Stomach (tissue), 19 donors: ENCODE results near the gene CRB2. TPM values are rescaled to one million over a fixed set of nuclear protein-coding genes. Genes with fewer than 3 reads are reported as not detected.

Experiments
- DNase-seq, 2 donors: peaks; one replicate each; pipeline versions ENCODE4 v3.0.0 to v3.0.0-alpha.2; 2013 to 2019
- H3K27ac ChIP-seq, 5 donors: fragments of 200-600 bp in 4 of 5; sonication (generic) in 4 of 5; one replicate each; pipeline ENCODE4 v1.5.1; 2013 to 2019; ENCODE audit warnings: mild to moderate bottlenecking in 1 of 5, moderate library complexity in 1 of 5
- H3K27me3 ChIP-seq, 3 donors: fragments of 200-600 bp; sonication (generic); one replicate each; pipeline ENCODE4 v1.5.1; 2017 to 2019; ENCODE audit warnings: mixed run types in 1 of 3
- H3K36me3 ChIP-seq, 4 donors: fragments of 200-600 bp; sonication (generic); 1 replicate in 3 of 4; 2 replicates in 1 of 4; pipeline ENCODE4 v1.5.1; 2016 to 2019
- H3K4me1 ChIP-seq, 4 donors: fragments of 200-600 bp; sonication (generic); one replicate each; pipeline ENCODE4 v1.5.1; 2016 to 2019
- H3K4me3 ChIP-seq, 4 donors: fragments of 200-600 bp; sonication (generic) in 3 of 4; one replicate each; pipeline ENCODE4 v1.5.1; 2016 to 2019; ENCODE audit warnings: mild to moderate bottlenecking in 1 of 4
- H3K9me3 ChIP-seq, 4 donors: fragments of 200-600 bp; sonication (generic); one replicate each; pipeline ENCODE4 v1.5.1; 2016 to 2019
- EP300 ChIP-seq: sonication (generic); formaldehyde crosslinking; IDR thresholded peaks from one replicate; pipeline ENCODE4 v1.6.1; 2017; ENCODE audit warnings: antibody characterized with exemption
- POLR2A ChIP-seq, 4 donors: fragments of 450-650 bp; IDR thresholded peaks; one replicate each; pipeline ENCODE4 v1.6.1; 2016; ENCODE audit warnings: antibody characterized with exemption in 4 of 4, control low read depth in 2 of 4, mild to moderate bottlenecking in 1 of 4, moderate library complexity in 1 of 4
- POLR2AphosphoS5 ChIP-seq, 3 donors: sonication (generic); formaldehyde crosslinking; IDR thresholded peaks; one replicate each; pipeline ENCODE4 v1.6.1; 2016; ENCODE audit warnings: antibody characterized with exemption in 3 of 3
- WGBS, 5 donors: extraction: QIAGEN DNeasy Blood & Tissue Kit in 3 of 5; methylation state at CpG; one replicate each; pipeline versions ENCODE4 v1.1.5 to v1.1.7; 2013 to 2018; 5-methylcytosine and 5-hydroxymethylcytosine counted together
- intact Hi-C: fragments of 100-400 bp; cut with DNase I; formaldehyde crosslinking; loops from one replicate; pipeline ENCODE4 v1.15.1; 2023; ENCODE audit warnings: low total_unique reads
- long read RNA-seq, 10 donors: transcript quantifications; one replicate each; lab custom pipeline, GENCODE V29; 2026
- polyA plus RNA-seq, 3 donors: library from polyadenylated mRNA; stranded (reverse); fragments of 200-250 nt; gene quantifications; one replicate each; pipeline ENCODE4 v1.2.3, GENCODE V29; 2013
- total RNA-seq, 5 donors: library from RNA; depleted of rRNA; stranded (reverse); fragments of >200 nt; gene quantifications; one replicate each; pipeline versions ENCODE4 v1.1.0 to v1.2.3, GENCODE V29; 2014 to 2016
- TF ChIP-seq, protein P1 (sequence below), 7 experiments: fragments of 450-650 bp in 4 of 7; fragments of 200-600 bp in 3 of 7; sonication (generic) in 3 of 7; IDR thresholded peaks; one replicate each; pipeline ENCODE4 v1.5.1; 2016 to 2019; ENCODE audit warnings: antibody characterized with exemption in 7 of 7, control low read depth in 2 of 7, mild to moderate bottlenecking in 1 of 7
- donor health status: healthy with polysubstance abuse.
- donor health status: Bipolar disorder and iron deficiency.
- donor health status: healthy.

The CRB2 gene
- total RNA-seq (1 to 10 TPM in 1 of 5 donors, under 1 TPM in 1, not detected in 3; 0.18 to 4.3 TPM), polyA plus RNA-seq (under 1 TPM in 2 of 3 donors, not detected in 1; 0.03 to 0.19 TPM)
- long read RNA-seq, donor 1, result 0 reads
- long read RNA-seq, donor 2, result 0 reads
- long read RNA-seq, donor 3, result 0 reads
- long read RNA-seq, donor 4, result 0 reads
- long read RNA-seq, donor 5, result 0 reads
- long read RNA-seq, donor 6, result 0 reads
- long read RNA-seq, donor 7, result 0 reads
- long read RNA-seq, donor 8, result 0 reads
- long read RNA-seq, donor 9, result 0 reads
- long read RNA-seq, donor 10, result 0 reads

GRCh38 chr9:123355761-123356431 lies at the start of gene CRB2:
Gene CRB2, plus strand, starts transcription at chr9:123356197. Its CDS starts 64 bp downstream, at chr9:123356261.
- Histone ChIP-seq H3K36me3 (no peaks in the 10 kb centered on the region), H3K27me3 (peaks cover 0 to 40% (median 4%) of the 10 kb centered on the region in 3 donors), H3K27ac (no peak within 1 kb of the TSS), H3K4me1 (peaks cover 9 to 25% (median 24%) of the 10 kb centered on the region in 4 donors), H3K4me3 (no peak within 1 kb of the TSS), H3K9me3 (no peaks in the 10 kb centered on the region)
- TF ChIP-seq, protein P1, sequence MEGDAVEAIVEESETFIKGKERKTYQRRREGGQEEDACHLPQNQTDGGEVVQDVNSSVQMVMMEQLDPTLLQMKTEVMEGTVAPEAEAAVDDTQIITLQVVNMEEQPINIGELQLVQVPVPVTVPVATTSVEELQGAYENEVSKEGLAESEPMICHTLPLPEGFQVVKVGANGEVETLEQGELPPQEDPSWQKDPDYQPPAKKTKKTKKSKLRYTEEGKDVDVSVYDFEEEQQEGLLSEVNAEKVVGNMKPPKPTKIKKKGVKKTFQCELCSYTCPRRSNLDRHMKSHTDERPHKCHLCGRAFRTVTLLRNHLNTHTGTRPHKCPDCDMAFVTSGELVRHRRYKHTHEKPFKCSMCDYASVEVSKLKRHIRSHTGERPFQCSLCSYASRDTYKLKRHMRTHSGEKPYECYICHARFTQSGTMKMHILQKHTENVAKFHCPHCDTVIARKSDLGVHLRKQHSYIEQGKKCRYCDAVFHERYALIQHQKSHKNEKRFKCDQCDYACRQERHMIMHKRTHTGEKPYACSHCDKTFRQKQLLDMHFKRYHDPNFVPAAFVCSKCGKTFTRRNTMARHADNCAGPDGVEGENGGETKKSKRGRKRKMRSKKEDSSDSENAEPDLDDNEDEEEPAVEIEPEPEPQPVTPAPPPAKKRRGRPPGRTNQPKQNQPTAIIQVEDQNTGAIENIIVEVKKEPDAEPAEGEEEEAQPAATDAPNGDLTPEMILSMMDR (IDR thresholded peaks at IDR 0.05), result no peak
- TF ChIP-seq POLR2A (IDR thresholded peaks at IDR 0.05) (no peak), POLR2AphosphoS5 (IDR thresholded peaks at IDR 0.05) (no peak), EP300 (no peak)
- 60 to 68% (median 62%) methylated on average over 11 to 17 of the region's 17 CpGs for WGBS, 5 donors
- intact Hi-C loops, result loop anchor here (10.0 kb wide), 1 partner anchor 891 kb away; no protein-coding TSS in a partner anchor
- DNase-seq, result no peak

DNA sequence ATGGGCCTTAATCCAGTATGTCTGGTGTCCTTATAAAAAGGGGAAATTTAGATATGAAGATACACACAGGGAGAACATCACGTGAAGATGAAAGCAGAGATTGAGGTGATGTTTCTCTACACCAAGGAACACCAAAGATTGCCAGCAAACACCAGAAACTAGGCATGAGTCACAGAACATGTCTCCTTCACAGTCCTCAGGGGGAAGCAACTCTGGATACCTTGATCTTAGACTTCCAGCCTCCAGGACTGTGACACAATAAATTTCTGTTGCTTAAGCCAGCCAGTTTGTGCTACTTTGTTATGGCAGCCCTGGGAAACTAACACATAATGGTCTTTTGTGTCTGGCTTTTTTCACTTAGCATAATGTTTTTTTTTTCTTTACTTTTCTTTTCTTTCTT lies 46.4 kb upstream of the CRB2 start:
- Histone ChIP-seq H3K9me3 (no peaks in the 10 kb centered on the region), H3K4me1 (peaks cover 0 to 5% (median 0%) of the 10 kb centered on the region in 4 donors), H3K4me3 (no peak overlapping the region), H3K27ac (no peak overlapping the region), H3K27me3 (no peaks in the 10 kb centered on the region), H3K36me3 (no peaks in the 10 kb centered on the region)
- intact Hi-C loops, result no loop called here
- TF ChIP-seq POLR2AphosphoS5 (IDR thresholded peaks at IDR 0.05) (no peak), EP300 (no peak), POLR2A (IDR thresholded peaks at IDR 0.05) (no peak)
- TF ChIP-seq, protein P1 (IDR thresholded peaks at IDR 0.05), result no peak
- 76 to 90% (median 78%) methylated on average over 1 of the region's 1 CpG for WGBS, 5 donors
- no peak for DNase-seq

GRCh38 chr9:123310551-123311249 lies 45.3 kb upstream of the CRB2 start:
- H3K27me3 ChIP-seq, result no peaks in the 10 kb centered on the region
- H3K36me3 ChIP-seq, result no peaks in the 10 kb centered on the region
- no peaks in the 10 kb centered on the region for H3K9me3 ChIP-seq
- intact Hi-C loops, result no loop called here
- no peak for DNase-seq
- H3K27ac ChIP-seq, result no peak overlapping the region
- WGBS, 5 donors, result 25 to 47% (median 27%) methylated on average over 4 of the region's 4 CpGs
- H3K4me3 ChIP-seq, result no peak overlapping the region
- TF ChIP-seq EP300 (no peak), POLR2AphosphoS5 (IDR thresholded peaks at IDR 0.05) (no peak), POLR2A (IDR thresholded peaks at IDR 0.05) (no peak)
- TF ChIP-seq, protein P1 (IDR thresholded peaks at IDR 0.05), result no peak
- no peaks in the 10 kb centered on the region for H3K4me1 ChIP-seq

GRCh38 chr9:123311250-123311752 lies 44.7 kb upstream of the CRB2 start:
- no peak overlapping the region for H3K4me3 ChIP-seq
- no peaks in the 10 kb centered on the region for H3K9me3 ChIP-seq
- WGBS, 5 donors, result 47 to 69% (median 58%) methylated on average over 9 of the region's 9 CpGs
- H3K27me3 ChIP-seq, result no peaks in the 10 kb centered on the region
- no peaks in the 10 kb centered on the region for H3K4me1 ChIP-seq
- DNase-seq, result no peak
- no peaks in the 10 kb centered on the region for H3K36me3 ChIP-seq
- TF ChIP-seq POLR2A (IDR thresholded peaks at IDR 0.05), result no peak
- H3K27ac ChIP-seq, result no peak overlapping the region
- intact Hi-C loops, result no loop called here
